ENCODE measurements around the gene CFAP251.

CFAP251 gene

DNA sequence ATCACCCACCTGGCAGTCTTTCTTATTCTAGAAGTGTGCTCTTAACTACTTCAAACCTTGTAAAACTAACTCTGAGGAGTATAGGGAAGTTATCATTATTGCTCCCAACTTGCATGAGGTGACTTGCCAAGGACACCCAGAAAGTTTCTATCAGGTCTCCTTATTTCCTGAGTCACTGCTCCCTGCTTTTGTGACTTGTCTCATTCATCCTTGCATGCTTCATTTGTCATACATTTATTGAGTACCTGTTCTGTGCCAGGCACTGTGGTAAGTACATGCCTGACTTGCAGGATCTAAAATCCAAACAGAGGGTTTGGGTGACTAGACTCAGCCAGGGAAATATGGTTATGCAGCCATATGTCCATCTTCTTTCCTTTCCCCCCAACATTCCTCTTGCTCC is 25.5 kb downstream of the CFAP251 start:
- TF ChIP-seq, protein P1, sequence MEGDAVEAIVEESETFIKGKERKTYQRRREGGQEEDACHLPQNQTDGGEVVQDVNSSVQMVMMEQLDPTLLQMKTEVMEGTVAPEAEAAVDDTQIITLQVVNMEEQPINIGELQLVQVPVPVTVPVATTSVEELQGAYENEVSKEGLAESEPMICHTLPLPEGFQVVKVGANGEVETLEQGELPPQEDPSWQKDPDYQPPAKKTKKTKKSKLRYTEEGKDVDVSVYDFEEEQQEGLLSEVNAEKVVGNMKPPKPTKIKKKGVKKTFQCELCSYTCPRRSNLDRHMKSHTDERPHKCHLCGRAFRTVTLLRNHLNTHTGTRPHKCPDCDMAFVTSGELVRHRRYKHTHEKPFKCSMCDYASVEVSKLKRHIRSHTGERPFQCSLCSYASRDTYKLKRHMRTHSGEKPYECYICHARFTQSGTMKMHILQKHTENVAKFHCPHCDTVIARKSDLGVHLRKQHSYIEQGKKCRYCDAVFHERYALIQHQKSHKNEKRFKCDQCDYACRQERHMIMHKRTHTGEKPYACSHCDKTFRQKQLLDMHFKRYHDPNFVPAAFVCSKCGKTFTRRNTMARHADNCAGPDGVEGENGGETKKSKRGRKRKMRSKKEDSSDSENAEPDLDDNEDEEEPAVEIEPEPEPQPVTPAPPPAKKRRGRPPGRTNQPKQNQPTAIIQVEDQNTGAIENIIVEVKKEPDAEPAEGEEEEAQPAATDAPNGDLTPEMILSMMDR (IDR thresholded peaks at IDR 0.05; ENCODE audit: low read depth, low read length), result no peak
- in situ Hi-C loops (cut with HindIII; ENCODE audit: low sequenced_read_pairs), result no loop called here
- no peak for DNase-seq (ENCODE audit: low read depth, low spot score)

DNA sequence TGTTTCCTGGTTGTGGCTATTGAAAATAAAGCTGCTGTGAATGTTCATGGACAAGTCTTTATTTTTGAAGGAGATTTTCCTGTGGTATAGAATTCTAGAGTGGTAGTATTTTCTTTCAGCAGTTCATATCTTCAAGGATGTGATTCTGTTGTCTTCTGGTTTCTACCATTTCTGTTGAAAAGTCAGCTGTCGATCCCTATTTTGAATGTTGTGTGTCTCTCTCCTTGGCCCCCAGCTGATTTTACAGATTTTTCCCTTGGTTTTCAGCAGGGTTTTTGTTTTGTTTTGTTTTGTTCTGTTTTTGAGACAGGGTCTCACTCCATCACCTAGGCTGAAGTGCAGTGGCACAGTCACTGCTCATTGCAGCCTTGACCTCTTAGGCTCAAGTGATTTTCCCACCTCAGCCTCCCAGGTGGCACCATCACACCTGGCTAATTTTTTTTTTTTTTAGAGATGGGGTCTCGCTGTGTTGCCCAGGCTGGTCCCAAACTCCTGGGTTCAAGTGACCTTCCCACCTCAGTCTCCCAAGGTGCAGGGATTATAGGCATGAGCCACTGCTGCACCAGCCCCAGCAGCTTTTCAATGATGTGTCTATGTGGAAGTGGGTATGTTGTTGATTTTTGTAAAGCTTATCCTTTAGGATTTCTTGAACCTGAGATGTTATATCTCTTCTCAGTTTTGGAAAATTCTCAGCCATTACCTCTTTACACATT is 28.1 kb downstream of the CFAP251 start:
- in situ Hi-C loops (cut with HindIII; ENCODE audit: low sequenced_read_pairs), result no loop called here
- TF ChIP-seq, protein P1 (IDR thresholded peaks at IDR 0.05; ENCODE audit: low read depth, low read length), result no peak

More for the DNA sequence above, 25.5 kb downstream of the CFAP251 start:
- no peak overlapping the region for H3K4me3 ChIP-seq (ENCODE audit: low read depth, low read length)

GRCh38 chr12:121947981-121948380 is 29.6 kb downstream of the CFAP251 start:
- DNase-seq (ENCODE audit: low read depth, low spot score), result peak; percentile 27
- in situ Hi-C loops (cut with HindIII; ENCODE audit: low sequenced_read_pairs), result no loop called here
- TF ChIP-seq, protein P1 (IDR thresholded peaks at IDR 0.05; ENCODE audit: low read depth, low read length), result no peak
- H3K4me3 ChIP-seq (ENCODE audit: low read depth, low read length), result no peak overlapping the region

More for the DNA sequence above, 28.1 kb downstream of the CFAP251 start:
- no peak for DNase-seq (ENCODE audit: low read depth, low spot score)
- no peak overlapping the region for H3K4me3 ChIP-seq (ENCODE audit: low read depth, low read length)

DNA sequence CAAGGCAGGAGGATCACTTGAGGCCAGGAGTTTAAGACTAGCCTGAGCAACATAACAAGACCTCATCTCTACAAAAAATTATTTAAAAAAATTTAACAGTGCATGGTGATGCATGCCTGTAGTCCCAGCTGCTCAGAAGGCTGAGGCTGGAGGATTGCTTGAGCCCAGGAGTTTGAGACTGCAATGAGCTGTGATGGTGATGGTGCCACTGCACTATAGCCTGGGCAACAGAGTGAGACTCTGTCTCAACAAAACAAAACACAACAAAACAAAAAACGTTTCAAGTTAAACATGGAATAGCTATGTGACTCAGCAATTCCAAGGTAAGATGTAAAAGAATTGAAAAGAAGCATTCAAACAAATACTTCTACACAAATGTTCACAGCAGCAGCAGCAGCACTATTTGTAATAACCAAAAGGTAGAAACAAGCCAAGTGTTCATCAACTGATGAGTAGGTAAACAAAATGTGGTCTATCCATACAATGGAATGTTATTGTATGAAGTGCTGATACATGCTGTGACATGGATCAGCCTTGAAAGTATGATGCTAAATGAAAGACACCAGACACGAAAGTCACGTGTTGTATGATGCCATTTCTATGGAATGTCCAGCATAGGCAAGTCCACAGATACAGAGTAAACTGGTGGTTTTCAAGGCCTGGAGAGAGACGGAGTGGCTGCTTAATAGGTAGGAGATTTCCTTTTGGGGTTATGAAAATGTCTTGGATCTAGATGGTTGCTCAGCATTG is 31.4 kb downstream of the CFAP251 start:
- peak; percentile 87 for DNase-seq (ENCODE audit: low read depth, low spot score)
- in situ Hi-C loops (cut with HindIII; ENCODE audit: low sequenced_read_pairs), result no loop called here
- TF ChIP-seq, protein P1 (IDR thresholded peaks at IDR 0.05; ENCODE audit: low read depth, low read length), result no peak
- H3K4me3 ChIP-seq (ENCODE audit: low read depth, low read length), result no peak overlapping the region

DNA sequence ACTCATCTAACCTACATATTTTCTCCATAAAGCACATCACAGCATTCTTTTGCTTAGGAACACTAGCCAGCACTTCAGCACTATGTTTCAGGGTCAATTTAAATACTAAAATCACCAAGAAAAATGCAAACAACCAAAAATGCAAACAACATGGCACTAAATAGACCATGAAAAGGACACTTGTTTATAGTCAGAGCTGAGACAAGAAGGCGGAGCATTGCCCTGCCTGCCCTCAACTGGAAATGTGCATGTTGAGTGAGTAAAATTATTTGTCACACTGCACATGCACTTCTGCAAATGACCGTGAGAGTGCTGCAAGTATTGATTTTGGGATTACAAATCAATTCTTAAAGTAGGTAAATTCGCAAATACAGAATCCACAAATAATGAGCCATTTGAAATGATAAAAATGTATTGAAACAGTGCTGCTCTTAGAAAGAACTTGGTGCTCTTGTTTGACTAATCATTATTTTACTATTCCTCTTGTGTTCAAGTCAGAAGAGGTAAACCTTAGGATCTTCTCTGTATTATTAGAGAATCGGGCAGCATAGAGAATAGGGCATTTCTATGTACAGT is 34.8 kb downstream of the CFAP251 start:
- in situ Hi-C loops (cut with HindIII; ENCODE audit: low sequenced_read_pairs), result no loop called here
- TF ChIP-seq, protein P1 (IDR thresholded peaks at IDR 0.05; ENCODE audit: low read depth, low read length), result no peak
- H3K4me3 ChIP-seq (ENCODE audit: low read depth, low read length), result no peak overlapping the region
- no peak for DNase-seq (ENCODE audit: low read depth, low spot score)

- DNase-seq (ENCODE audit: low read depth, low spot score), result no peak
- in situ Hi-C loops (cut with HindIII; ENCODE audit: low sequenced_read_pairs), result no loop called here
- TF ChIP-seq, protein P1 (IDR thresholded peaks at IDR 0.05; ENCODE audit: low read depth, low read length), result no peak
- H3K4me3 ChIP-seq (ENCODE audit: low read depth, low read length), result no peak overlapping the region
Measured at GRCh38 chr12:121953695-121954094, 35.3 kb downstream of the CFAP251 start.

All from astrocyte of the spinal cord (primary cell).